Measurements from ENCODE around the gene IDH3G.

Gene IDH3G

GRCh38 chrX:153764786-153765137 is 29.4 kb downstream of the IDH3G start:
- no peak for TF ChIP-seq NFIC (IDR thresholded peaks at IDR 0.05)
- TF ChIP-seq TAF1 (IDR thresholded peaks at IDR 0.05; ENCODE audit: low read depth): no peak
- TF ChIP-seq RAD21 (IDR thresholded peaks at IDR 0.05; ENCODE audit: low read depth): no peak
- no peak for TF ChIP-seq EGR1 (IDR thresholded peaks at IDR 0.05)
- no peak for TF ChIP-seq TEAD4 (IDR thresholded peaks at IDR 0.05)
- no peak for TF ChIP-seq TCF12 (IDR thresholded peaks at IDR 0.05; ENCODE audit: low read depth)
- no peak for TF ChIP-seq MAX (IDR thresholded peaks at IDR 0.05)
- TF ChIP-seq ZBTB7A (IDR thresholded peaks at IDR 0.05; ENCODE audit: low read depth): no peak
- TF ChIP-seq CEBPB (IDR thresholded peaks at IDR 0.05): no peak
- TF ChIP-seq USF1 (IDR thresholded peaks at IDR 0.05): no peak

- TF ChIP-seq CEBPB (IDR thresholded peaks at IDR 0.05) (no peak), RAD21 (IDR thresholded peaks at IDR 0.05; ENCODE audit: low read depth) (peak; percentile 89)
Measured at GRCh38 chrX:153763989-153764755, 30.0 kb downstream of the IDH3G start, which contains the start of gene PLXNB3. Gene PLXNB3 (plus strand): TSS chrX:153764249. CDS start chrX:153765536, 1,287 bp downstream.

GRCh38 chrX:153763298-153763932 is 30.8 kb downstream of the IDH3G start:
- TF ChIP-seq CEBPB (IDR thresholded peaks at IDR 0.05): no peak
- TF ChIP-seq ZBTB7A (IDR thresholded peaks at IDR 0.05; ENCODE audit: low read depth): no peak
- TF ChIP-seq TEAD4 (IDR thresholded peaks at IDR 0.05): no peak

- TF ChIP-seq EP300 (IDR thresholded peaks at IDR 0.05; ENCODE audit: borderline replicate concordance): no peak
- TF ChIP-seq FOXM1 (IDR thresholded peaks at IDR 0.05; ENCODE audit: borderline replicate concordance, low read depth): no peak
- TF ChIP-seq EGR1 (IDR thresholded peaks at IDR 0.05): no peak
- TF ChIP-seq TEAD4 (IDR thresholded peaks at IDR 0.05): no peak
- no peak for TF ChIP-seq RAD21 (IDR thresholded peaks at IDR 0.05; ENCODE audit: low read depth)
- no peak for TF ChIP-seq YY1 (IDR thresholded peaks at IDR 0.05; ENCODE audit: low read depth)
- TF ChIP-seq TCF12 (IDR thresholded peaks at IDR 0.05; ENCODE audit: low read depth): no peak
- no peak for TF ChIP-seq CEBPB (IDR thresholded peaks at IDR 0.05)
- TF ChIP-seq CREB1 (IDR thresholded peaks at IDR 0.05; ENCODE audit: low read depth): no peak
- TF ChIP-seq USF1 (IDR thresholded peaks at IDR 0.05): no peak
Measured at GRCh38 chrX:153762626-153763173, 31.5 kb downstream of the IDH3G start.

- no peak for TF ChIP-seq ZBTB7A (IDR thresholded peaks at IDR 0.05; ENCODE audit: low read depth)
- no peak for TF ChIP-seq YY1 (IDR thresholded peaks at IDR 0.05; ENCODE audit: low read depth)
- TF ChIP-seq USF1 (IDR thresholded peaks at IDR 0.05): no peak
Measured at GRCh38 chrX:153761863-153762262, 32.3 kb downstream of the IDH3G start.

- no peak for TF ChIP-seq ZBTB7A (IDR thresholded peaks at IDR 0.05; ENCODE audit: low read depth)
- no peak for TF ChIP-seq EP300 (IDR thresholded peaks at IDR 0.05; ENCODE audit: borderline replicate concordance)
- no peak for TF ChIP-seq TCF12 (IDR thresholded peaks at IDR 0.05; ENCODE audit: low read depth)
- TF ChIP-seq CEBPB (IDR thresholded peaks at IDR 0.05): no peak
- no peak for TF ChIP-seq NFIC (IDR thresholded peaks at IDR 0.05)
- TF ChIP-seq TAF1 (IDR thresholded peaks at IDR 0.05; ENCODE audit: low read depth): no peak
- no peak for TF ChIP-seq REST (IDR thresholded peaks at IDR 0.05; ENCODE audit: low read depth)
- TF ChIP-seq YY1 (IDR thresholded peaks at IDR 0.05; ENCODE audit: low read depth): no peak
- no peak for TF ChIP-seq FOXM1 (IDR thresholded peaks at IDR 0.05; ENCODE audit: borderline replicate concordance, low read depth)
Measured at GRCh38 chrX:153755136-153755535, 39.0 kb downstream of the IDH3G start.

GRCh38 chrX:153750127-153750774 is 43.9 kb downstream of the IDH3G start:
- TF ChIP-seq TEAD4 (IDR thresholded peaks at IDR 0.05) (no peak), ZBTB7A (IDR thresholded peaks at IDR 0.05; ENCODE audit: low read depth) (no peak), NFIC (IDR thresholded peaks at IDR 0.05) (no peak), REST (IDR thresholded peaks at IDR 0.05; ENCODE audit: low read depth) (no peak), EGR1 (IDR thresholded peaks at IDR 0.05) (no peak)

All from Ishikawa (cell line).